ENCODE results near the gene FBXO42. TPM values are rescaled to one million over a fixed set of nuclear protein-coding genes. Genes with fewer than 3 reads are reported as not detected.

Gene FBXO42
- total and polyA plus RNA-seq, 2 of the 8 experiments (the other 6 are each of a cell fraction or from before 2014, with no cell fraction given), result 15.1 to 17.0 TPM

GRCh38 chr1:16307222-16307621, 45.1 kb downstream of the FBXO42 start:
- no peak overlapping the region for H3K56ac ChIP-seq (replicated peaks; ENCODE audit: insufficient read length, low read depth, low read length)
- H3K36me3 ChIP-seq (ENCODE audit: control insufficient read depth in 2 of 4, insufficient read depth in 4 of 4, low read length in 3 of 4), result peaks cover 9 to 36% (median 17%) of the 10 kb centered on the region in 4 experiments
- no peak overlapping the region for H2BK12ac ChIP-seq (ENCODE audit: low read depth, low read length)
- H3K14ac ChIP-seq (ENCODE audit: insufficient read length), result no peak overlapping the region
- H2AK5ac ChIP-seq (ENCODE audit: low read depth, low read length), result no peak overlapping the region
- H3K4me2 ChIP-seq (ENCODE audit: insufficient read depth in 1 of 2, low read depth in 2 of 2, low read length in 2 of 2), result no peak overlapping the region
- no peak overlapping the region for H3K4me3 ChIP-seq (ENCODE audit: extremely low read depth in 1 of 4, insufficient read depth in 2 of 4, low read depth in 3 of 4, low read length in 4 of 4)
- no peak overlapping the region for H4K8ac ChIP-seq (ENCODE audit: extremely low read depth, insufficient read depth, low read length)
- no peak overlapping the region for H3K9ac ChIP-seq (replicated peaks in 1 of 4; ENCODE audit: extremely low read depth in 1 of 4, low read depth in 3 of 4, low read length in 3 of 4)
- no peak overlapping the region for H3K4ac ChIP-seq (replicated peaks; ENCODE audit: insufficient read length, low read depth, low read length)
- no peak overlapping the region for H3K18ac ChIP-seq (ENCODE audit: extremely low read depth, low read length)
- H3K23me2 ChIP-seq (ENCODE audit: low read depth, low read length), result no peaks in the 10 kb centered on the region
- H3K23ac ChIP-seq (ENCODE audit: insufficient read length), result no peak overlapping the region
- H2BK20ac ChIP-seq (ENCODE audit: low read length), result no peak overlapping the region
- H4K20me1 ChIP-seq (replicated peaks in 1 of 2; ENCODE audit: control insufficient read depth in 1 of 2, insufficient read depth in 2 of 2, low read length in 2 of 2), result peaks cover 2 to 3% of the 10 kb centered on the region in 2 experiments
- WGBS, 2 experiments (ENCODE audit: extremely low coverage in 1 of 2, insufficient coverage in 1 of 2, insufficient read length in 1 of 2, insufficient replicate concordance in 2 of 2, low coverage in 1 of 2, low lambda C conversion rate in 2 of 2, missing lambda C conversion rate in 1 of 2), result 88% methylated on average over 3 of the region's 3 CpGs; no CpG with 5 or more reads in 1 of the 2 experiments
- FAIRE-seq, result no peak
- CTCF ChIA-PET (ENCODE audit: partially characterized antibody), result no interaction called here
- no peaks in the 10 kb centered on the region for H3K9me3 ChIP-seq (ENCODE audit: insufficient read depth in 2 of 2, low read depth in 1 of 2, low read length in 1 of 2)
- H3K79me2 ChIP-seq (ENCODE audit: control insufficient read depth in 1 of 2, insufficient read depth in 2 of 2, low read length in 2 of 2), result no peaks in the 10 kb centered on the region
- no peak for DNase-seq (ENCODE audit: low read depth in 1 of 2, low spot score in 2 of 2)
- no peak overlapping the region for H2BK5ac ChIP-seq (ENCODE audit: low read depth, low read length)
- H3K27ac ChIP-seq (ENCODE audit: low read depth, low read length), result no peak overlapping the region
- H2BK15ac ChIP-seq (ENCODE audit: low read length), result no peak overlapping the region
- no peaks in the 10 kb centered on the region for H3K79me1 ChIP-seq (ENCODE audit: low read depth, low read length)
- no peak overlapping the region for H2AFZ ChIP-seq (ENCODE audit: low read length)
- no peaks in the 10 kb centered on the region for H3K27me3 ChIP-seq (replicated peaks in 1 of 4; ENCODE audit: control insufficient read depth in 3 of 4, extremely low read depth in 1 of 4, insufficient read depth in 3 of 4, low read length in 3 of 4)
- H3K4me1 ChIP-seq (replicated peaks in 1 of 4; ENCODE audit: control insufficient read depth in 3 of 4, insufficient read depth in 4 of 4, low read length in 3 of 4), result no peaks in the 10 kb centered on the region
- no peak overlapping the region for H4K5ac ChIP-seq (ENCODE audit: insufficient read length, low read depth, low read length)
- POLR2A ChIA-PET (ENCODE audit: partially characterized antibody), result interaction anchor here (0.6 to 0.7 kb wide), 2 partner anchors 12 to 344 kb away, joined by 3 read pairs; no protein-coding TSS in a partner anchor
- H2BK120ac ChIP-seq (replicated peaks; ENCODE audit: low read depth, low read length), result no peak overlapping the region
- H4K91ac ChIP-seq (replicated peaks; ENCODE audit: insufficient read length, low read length), result no peak overlapping the region
- no peak for TF ChIP-seq SUZ12 (IDR thresholded peaks at IDR 0.05; ENCODE audit: low read length)
- no peak for TF ChIP-seq RBBP5 (IDR thresholded peaks at IDR 0.05; ENCODE audit: borderline replicate concordance, low read depth, low read length)
- no peak for TF ChIP-seq PHF8 (conservative IDR thresholded peaks at IDR 0.05; ENCODE audit: low read depth, low read length)
- TF ChIP-seq TCF12 (IDR thresholded peaks at IDR 0.05; ENCODE audit: low read depth, low read length), result no peak
- TF ChIP-seq CTCF (IDR thresholded peaks at IDR 0.05; ENCODE audit: control extremely low read depth in 1 of 3, insufficient read depth in 1 of 3, low read depth in 1 of 3, low read length in 3 of 3), result no peak
- no peak for TF ChIP-seq RAD21 (IDR thresholded peaks at IDR 0.05 in 1 of 2, conservative IDR thresholded peaks at IDR 0.05 in 1 of 2; ENCODE audit: low read depth in 2 of 2, low read length in 2 of 2)
